GM19025 (cell line): Measurements from ENCODE around the gene CAMTA1.
A peak's percentile ranks its signal among the peaks of the same experiment; 100 is the strongest.
"Not testable (repeated sequence)": the region's sequence is repeated elsewhere in the genome, so short reads cannot be mapped to it uniquely, and the experiment has no call there.

Source experiments
- ATAC-seq: cut with Tn5 transposase; IDR thresholded peaks from one replicate; pipeline ENCODE4 v1.9.1; 2021; ENCODE audit warnings: mild to moderate bottlenecking, low read depth, moderate library complexity; ENCODE audit not compliant: unreplicated experiment

Gene CAMTA1

DNA sequence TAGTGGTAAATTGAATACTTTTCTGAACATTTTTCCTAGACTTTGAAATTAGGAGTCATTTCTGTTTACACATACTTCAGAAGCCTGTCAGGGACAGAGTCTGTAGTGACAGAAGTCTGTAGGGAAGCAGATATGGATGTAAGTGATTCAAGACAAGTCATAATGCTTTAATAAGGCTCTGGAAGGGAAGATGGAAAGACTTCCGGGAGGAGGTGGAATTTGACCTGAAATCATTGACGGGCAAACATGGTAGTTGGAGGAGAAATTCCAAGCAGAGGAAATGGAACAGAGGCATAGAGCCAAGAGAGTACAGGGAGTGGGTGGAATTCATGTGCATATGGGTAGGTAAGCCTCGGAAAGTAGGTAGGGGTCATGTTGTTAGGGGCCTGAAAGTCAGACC lies 22.5 kb downstream of the CAMTA1 start:
- ATAC-seq: no peak

DNA sequence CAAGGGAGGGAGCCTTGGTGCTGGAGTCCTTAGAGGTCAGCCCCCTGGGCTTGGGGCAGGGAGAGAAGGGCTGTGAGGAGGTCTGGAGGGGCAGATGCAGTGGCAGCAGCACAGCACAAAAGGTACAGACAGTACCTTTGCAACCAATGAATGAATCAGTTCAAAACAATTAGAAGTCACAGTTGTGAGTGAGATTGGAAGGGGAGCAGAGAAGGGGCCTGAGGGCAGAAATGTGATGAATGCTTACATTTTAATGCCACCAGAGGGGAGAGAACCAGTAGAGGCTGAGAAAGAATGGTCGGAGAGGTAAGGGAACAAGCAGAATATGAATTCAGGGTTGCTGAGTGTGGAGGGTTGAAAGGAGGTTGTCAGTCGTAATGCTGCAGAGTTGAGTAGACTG lies 24.2 kb downstream of the CAMTA1 start:
- no peak for ATAC-seq

DNA sequence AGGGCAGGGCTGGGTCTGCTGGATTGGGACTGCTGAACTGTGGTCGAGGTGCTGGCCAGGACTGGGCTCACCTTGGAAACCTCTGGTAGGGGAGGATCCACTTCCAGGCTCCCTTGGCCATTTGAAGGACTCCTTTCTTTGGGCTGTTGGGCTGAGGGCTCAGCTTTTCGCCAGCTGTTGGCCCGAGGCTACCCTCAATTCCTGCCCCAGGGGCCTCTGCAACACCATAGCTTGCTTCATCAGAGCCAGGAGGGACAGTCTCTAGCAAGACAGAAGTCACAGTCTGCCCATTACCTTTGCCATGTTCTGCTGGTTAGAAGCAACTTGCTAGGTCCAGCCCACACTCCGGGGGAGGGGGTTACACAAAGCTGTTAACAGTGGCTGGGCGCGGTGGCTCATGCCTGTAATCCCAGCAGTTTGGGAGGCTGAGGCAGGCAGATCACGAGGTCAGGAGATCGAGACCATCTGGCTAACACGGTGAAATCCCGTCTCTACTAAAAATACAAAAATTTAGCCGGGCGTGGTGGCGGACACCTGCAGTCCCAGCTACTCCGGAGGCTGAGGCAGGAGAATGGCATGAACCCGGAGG lies 25.0 kb downstream of the CAMTA1 start:
- ATAC-seq: not testable (repeated sequence)

DNA sequence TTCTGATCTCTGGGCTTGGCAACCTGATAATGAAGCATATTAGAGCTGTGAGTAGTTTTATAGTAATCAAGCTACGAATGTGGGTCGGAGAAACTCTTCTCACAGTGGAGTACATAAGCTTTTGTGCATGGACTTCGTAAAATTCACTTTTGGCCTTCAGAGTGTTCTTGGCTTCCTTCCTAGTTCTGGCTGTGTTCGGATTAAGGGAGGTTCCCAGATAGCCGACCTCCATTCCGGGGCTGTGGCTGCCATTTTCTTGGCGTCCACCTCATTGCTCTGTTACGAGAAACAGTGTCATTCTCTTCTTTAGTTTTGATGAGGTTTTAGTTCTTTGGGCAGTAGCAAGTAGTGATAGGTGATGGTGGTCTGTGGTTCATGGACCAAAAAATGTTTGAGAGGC lies 26.3 kb downstream of the CAMTA1 start:
- no peak for ATAC-seq

DNA sequence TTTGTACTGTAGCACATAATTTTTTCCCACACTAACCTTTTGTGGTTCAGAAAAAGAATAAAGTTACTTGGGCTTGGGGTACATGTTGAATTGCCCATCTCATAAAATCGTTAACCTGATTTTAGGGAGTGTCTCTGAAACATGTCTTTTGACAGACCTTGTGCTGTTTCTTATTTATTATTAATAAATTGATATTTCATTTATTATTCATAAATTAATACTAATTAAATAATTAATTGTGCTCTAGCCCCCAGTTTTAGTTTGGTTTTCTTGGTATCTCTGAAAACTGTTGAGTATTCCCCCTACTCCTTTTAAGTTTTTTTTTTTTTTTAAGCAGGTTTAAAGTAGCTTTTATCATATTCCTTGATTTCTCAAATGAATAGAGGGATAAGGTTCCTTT lies 27.9 kb downstream of the CAMTA1 start:
- no peak for ATAC-seq

DNA sequence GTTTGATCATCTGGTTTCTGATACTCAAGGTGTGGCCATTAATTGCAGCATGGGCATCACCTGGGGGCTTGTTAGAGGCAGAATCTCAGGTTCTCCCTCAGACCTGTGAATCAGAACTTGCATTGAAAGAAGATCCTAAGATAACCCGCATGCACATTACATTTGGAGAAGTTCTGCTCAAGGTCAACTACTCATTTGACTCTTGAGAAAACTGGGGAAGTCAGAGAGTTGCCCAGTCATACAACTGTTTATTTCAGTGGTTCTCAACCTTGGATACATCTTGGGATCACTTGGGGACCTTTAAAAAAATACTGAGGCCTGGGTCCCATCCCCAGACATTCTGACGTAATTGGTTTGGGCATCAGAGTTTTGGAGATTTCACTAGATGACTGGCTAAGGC lies 30.5 kb downstream of the CAMTA1 start:
- no peak for ATAC-seq

DNA sequence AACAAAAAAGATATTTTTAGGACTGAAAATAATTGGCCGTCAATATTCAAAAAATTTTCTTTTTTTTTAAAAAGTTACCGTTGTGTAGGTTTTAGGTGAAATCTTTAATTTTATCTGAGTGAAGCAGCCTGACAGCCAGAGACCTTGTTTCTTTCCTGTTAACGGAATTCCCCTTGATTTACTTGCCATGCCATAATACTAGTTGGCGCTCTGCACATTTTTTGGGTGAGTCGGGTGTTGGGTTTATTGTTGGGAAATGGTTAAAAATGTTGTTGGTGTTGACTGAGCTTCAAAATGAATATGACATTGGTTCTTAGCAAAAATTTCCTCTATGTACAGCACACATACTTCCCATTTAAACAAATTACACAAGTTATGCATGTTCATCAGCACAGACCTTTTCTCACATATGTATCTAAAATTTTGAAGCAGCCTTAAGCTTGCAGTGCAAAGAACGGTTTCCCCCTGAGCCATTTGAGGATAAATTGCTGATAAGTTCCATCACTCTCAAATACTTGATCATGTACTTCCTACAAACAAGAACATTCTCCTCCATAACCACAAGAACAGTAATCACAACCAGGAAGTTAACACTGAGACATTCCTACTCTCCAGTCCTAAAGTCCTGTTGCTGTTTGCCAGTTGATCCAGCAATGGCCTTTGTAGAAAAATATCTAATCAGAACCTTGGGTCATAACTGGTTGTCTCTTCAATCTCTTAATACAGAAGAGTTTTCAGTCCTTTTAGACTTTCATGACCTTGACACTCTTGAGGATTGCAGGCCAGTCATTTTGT lies 34.2 kb downstream of the CAMTA1 start:
- ATAC-seq: no peak

DNA sequence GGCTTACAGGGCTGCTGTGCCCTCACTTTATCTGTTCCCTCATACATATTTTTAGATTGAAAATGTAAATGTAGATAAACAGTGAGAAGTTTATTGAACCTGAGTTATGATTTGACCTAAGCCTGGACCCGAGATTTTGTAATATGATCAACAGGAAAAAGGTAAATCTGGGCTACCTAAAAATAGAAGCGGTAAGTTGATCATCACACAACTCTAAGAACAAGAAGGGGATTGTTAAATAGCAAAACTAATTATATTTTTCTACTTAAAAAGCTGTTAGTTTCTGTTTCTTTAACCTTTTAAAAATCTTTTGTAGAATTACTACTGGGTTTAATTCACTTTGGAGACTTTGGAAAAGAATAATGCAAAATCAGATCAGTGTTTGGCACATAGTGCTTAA lies 35.6 kb downstream of the CAMTA1 start:
- ATAC-seq: no peak

DNA sequence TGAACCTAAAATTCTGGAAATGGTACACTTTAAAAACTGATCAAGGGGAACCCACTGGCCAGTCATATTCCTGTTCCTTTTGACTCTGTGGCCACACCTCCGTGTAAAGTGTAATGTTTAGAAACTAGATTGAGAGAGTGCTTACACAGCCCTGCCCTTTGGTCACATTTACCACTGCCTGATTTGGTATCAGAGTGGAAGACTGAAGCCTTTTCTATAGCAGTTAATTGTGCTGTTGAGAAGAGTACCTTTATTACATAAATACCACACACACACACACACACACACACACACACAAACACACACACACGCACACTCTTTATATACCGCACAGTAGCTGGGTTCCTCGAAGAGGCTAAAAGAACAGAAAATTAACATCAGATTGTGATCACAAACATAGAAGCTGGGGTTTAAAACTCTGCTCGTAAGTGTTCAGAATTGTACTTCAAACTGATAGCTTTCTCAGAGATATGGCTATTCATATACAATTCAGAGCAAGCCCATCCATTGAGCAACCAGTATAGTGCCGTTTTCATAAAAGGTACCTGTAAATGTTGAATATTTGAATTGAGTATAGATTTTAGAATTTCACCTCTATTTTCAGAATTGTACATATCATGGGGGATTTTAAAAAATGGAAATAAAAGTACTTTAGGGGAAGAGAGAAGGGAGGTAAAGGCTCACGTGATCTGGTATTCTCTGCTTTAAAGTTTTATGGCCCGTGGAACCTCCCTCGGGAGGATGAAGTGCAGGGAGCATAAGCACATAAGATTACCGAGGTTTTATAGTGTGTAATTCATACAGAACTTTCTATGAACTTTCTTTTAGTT lies 37.5 kb downstream of the CAMTA1 start:
- peak; percentile 69 for ATAC-seq

DNA sequence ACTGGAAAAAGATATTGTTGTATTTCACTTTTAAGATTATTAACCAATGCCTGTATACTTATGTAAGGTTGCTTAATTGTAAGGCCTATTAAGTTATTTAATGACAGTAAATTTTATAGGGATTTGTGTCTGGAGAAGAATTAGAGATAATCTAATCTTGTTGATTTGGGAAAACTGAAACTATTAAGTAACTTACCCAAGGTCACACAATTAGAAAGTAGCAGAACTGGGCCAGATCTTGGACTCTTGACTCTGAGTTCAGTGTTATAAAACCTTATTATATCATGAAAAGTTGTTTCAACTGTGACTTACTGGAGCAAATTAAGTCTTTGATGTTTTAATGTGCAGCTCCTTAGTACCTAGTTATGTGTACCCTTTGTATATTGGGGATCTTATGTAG lies 38.5 kb downstream of the CAMTA1 start:
- no peak for ATAC-seq

DNA sequence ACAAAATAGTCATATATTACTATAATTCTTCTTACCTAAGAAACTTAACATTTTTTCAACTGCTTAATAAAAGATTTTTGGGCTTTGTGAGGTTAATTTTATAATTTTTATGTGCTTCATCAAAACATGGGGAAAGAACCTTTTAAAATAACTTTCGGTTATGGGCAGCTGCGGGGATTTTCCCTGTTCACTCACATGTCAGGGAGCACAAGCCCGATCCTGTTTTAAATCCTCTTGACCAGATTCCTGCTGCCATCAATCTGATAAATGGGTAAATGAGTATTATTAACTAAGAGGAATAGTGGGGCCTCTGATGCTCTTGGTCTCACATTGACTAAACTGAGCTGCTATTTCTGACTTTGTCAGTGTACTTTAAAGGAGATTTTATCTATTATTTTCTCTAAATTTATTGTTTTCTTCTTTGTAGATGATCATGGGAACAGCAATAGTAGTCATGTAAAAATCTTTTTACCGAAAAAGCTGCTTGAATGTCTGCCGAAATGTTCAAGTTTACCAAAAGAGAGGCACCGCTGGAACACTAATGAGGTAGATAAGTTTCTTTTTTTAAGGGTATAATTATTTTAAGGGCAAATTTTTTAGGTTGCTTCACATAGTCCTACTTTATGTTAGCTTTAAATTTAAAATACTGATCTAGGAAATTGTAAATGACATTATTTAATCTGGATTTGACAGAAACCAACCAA lies 39.6 kb downstream of the CAMTA1 start:
- no peak for ATAC-seq

DNA sequence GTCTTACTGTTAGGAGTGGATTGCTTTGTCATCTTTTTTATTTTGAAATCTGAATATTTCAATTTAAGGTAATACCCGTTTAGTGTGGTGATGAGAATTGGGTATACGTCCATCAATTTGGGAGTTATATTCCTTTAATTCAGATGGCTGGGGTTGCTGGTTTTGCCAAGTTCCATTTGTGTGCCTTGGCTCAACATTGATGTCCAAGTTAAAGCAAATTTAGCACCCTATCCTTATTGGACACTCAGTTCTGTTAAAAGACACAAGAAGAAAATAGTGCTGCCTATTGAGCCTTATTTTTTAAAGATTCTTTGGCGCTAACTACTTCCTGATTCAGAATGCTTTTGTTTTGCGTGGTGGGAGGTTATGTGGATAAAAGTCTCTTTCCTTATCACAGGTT lies 40.6 kb downstream of the CAMTA1 start:
- no peak for ATAC-seq

DNA sequence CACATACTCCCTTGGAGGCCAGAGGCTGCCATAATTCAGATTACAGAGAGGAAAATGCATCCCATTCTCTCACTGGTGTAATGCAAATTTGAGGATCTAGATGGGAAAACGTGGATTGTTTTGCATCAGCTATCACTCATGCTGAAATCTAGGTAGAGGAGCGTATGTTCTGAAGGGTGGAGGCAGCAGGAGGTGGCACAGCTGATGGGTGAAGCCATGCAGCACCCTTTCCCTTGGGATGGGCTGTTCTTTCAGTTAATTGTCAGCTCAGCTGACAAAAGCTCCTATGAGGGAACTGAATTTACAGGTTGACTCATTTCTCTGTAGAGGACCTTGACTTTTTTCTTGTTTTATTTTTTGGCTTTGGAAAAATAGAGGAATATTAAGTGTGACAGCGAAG lies 41.8 kb downstream of the CAMTA1 start:
- ATAC-seq: no peak

DNA sequence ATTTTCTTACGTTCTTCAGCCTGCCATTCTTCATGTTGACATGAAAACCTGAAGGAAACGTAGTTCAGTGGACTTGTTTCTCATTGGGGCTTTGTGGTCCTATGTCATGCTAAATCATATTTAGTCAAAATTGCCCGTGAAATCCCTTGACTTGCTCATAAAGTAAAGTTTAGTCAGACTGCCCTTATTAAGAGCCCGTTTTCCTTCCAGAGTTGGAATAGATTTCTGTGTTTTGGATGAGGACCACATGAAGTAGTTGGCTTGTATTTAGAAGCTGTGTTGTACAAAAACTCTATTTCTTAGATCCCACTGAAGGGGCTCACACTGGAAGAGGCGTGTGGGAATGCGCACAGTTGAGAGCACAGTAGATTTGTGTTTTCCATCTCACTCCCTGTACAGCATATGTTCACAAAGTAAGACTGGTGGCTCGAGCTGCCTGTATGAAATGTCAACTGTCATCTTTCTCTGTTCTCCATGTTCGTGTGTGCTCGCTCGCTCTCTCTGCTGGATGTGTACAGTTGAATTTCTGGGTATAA lies 42.4 kb downstream of the CAMTA1 start:
- no peak for ATAC-seq

DNA sequence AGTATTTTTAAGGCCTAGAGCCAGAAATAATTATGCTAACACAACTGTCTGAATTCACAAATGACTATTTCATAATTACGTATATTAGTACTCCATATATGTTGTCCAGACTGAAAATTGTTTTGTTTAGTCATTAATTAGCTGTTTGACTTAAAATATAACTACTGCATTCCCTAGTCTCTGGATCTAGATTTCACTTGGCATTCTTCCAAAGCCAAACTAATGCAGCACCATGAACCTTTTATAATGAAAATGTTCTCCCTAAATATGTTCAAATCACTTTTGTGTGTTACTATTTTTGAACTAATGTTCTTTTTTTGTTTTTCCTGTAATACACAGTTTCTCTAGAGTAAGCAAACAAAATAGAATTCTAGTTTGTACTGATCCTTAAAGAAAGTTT lies 46.1 kb downstream of the CAMTA1 start:
- ATAC-seq: no peak

DNA sequence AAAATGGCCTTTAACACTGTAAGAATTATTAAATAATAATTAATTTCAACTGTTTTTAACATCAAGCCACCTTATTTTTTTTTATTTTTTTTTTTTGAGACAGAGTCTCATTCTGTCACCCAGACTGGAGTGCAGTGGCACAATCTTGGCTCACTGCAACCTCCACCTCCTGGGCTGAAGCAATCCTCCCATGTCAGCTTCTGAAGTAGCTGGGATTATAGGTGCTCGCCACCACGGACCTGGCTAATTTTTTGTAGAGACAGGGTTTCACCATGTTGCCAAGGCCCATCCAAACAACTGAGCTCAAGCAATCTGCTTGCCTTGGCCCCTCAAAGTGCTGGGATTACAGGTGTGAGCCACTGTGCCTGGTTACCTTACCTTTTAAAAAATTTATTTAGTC lies 46.8 kb downstream of the CAMTA1 start:
- not testable (repeated sequence) for ATAC-seq

DNA sequence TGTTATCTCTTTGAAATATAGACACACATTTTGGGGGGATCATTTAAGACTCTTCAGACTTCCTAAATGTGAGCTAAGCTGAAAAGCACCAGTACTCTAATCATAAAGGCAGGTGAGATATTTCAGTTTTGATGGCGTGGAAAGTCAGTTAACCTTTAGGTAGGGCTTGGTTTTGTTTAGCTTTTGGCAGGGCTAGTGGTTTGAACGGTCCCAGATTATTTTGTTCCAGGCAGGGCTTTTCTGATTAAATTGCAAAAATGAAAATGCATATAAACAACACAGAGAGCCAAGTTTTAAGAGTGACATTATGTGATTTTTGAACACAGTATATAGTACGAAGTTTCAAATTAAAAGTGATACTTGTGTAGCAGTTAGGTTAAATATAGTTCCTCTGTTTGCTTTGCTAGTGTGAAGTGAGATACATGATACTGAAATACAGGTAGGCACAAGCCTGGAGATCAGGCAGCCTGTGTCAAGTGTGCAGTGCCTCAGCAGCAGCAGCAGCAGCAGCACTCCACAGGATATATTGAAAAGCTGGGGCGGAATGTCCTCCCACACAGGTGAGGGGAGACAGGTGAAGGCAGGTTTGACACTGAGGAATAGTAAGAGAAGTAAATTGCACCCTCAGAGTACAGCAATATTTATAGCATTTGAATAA lies 47.4 kb downstream of the CAMTA1 start:
- no peak for ATAC-seq

DNA sequence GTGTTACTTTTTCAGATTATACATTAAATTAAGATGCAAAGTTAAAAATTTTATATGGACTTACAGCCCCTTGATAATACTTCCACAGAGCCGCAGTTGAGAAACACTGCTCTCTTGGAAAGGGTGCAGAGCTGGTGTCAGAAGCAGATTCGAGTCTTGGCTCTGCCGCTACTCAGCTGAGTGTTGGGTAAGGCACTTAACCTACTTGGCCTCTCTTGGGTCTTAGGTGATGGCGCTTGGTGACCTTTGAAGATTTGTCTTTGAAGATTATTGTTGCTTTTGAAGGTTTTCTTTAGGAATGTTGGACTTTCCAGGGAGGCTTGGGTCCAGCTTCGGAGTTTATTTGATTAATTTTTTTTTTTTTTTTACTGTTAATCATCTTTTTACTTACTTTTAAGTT lies 48.5 kb downstream of the CAMTA1 start:
- ATAC-seq: no peak

DNA sequence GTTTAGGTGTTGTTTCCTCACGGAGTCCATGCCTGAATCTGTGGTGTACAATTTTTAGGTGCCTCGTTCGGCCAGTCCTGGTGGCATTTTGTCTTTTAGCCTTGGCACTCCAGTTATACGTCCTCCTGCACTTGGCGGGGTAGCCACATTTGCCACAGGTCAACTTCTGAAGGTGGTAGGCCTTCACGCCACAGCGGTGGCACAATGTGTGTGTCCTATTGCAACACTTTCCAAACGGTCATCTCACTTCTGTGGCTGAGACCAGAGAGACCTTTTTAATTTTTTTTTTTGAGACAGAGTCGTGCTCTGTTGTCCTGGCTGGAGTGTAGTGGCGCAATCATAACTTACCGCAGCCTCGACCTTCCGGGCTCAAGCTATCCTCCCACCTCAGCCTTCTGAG lies 49.1 kb downstream of the CAMTA1 start:
- ATAC-seq: no peak

DNA sequence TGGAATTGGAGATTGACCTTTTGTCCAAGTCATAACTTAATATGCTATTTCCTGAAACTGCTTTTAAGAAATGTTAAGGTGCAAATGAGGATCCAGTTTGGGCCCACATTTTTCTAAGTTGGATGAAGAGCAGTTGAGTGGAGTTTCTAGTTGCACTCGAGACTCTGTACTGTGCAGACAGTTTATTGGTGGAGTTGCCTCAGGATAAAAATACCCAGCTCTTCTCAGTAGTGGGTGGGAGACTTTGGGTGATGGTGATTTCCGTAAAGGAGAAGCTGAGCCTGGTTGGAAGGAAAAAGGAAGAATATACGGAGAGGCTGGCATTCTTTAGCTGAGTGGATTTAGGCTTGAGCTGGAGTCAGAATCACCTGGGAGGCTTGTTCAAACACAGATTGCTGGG lies 49.9 kb downstream of the CAMTA1 start:
- ATAC-seq: no peak
